Esophagus muscularis mucosa (tissue), 3 donors: Measurements from ENCODE around the gene ZNF142.

ENCODE experiments used
- CTCF ChIP-seq, 3 experiments: fragments of 200-600 bp in 2 of 3; fragments of 450-650 bp in 1 of 3; sonication (generic) in 2 of 3; IDR thresholded peaks; one replicate each; pipeline ENCODE4 v1.5.1; 2017 to 2019; ENCODE audit warnings: antibody characterized with exemption in 3 of 3, mild to moderate bottlenecking in 2 of 3, moderate library complexity in 1 of 3
- POLR2A ChIP-seq: fragments of 450-650 bp; IDR thresholded peaks from one replicate; pipeline ENCODE4 v1.6.1; 2017; ENCODE audit warnings: antibody characterized with exemption, moderate library complexity, mild to moderate bottlenecking, low read depth
- POLR2AphosphoS5 ChIP-seq, 2 donors: sonication (generic); formaldehyde crosslinking; IDR thresholded peaks; one replicate each; pipeline ENCODE4 v1.6.1; 2017; ENCODE audit warnings: antibody characterized with exemption in 2 of 2

DNA sequence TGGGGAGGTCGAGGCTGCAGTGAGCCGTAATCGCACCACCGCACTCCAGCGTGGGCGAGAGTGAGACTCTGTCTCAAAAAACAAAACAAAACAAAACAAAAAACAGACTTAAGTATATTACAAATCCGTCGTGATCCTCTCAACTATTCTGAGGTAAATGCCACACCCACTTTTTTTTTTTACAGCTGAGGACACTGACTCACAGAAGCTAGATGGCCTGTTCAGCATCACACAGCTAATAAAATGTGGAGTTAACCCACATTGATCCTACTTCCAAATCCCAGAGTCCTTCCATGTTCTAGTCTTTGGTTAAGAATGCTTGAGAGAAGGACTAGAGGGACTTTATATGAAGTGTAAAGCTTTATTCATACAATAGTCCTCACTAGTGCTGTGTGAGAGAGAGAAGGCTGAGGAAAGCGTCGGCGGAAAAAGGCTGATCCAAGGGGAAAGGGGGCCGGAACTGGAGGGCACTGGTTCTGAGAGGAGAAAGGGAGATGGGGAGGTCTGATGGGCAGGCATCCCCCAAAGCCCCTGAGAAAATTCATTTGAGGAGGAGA is 11.8 kb upstream of the ZNF142 start:
- no peak for TF ChIP-seq CTCF (IDR thresholded peaks at IDR 0.05)
- TF ChIP-seq POLR2A: no peak
- TF ChIP-seq POLR2AphosphoS5 (IDR thresholded peaks at IDR 0.05): no peak
